WTC11 (cell line): ENCODE measurements around the gene TJP3. TPM values are rescaled to one million over a fixed set of nuclear protein-coding genes. Genes with fewer than 3 reads are reported as not detected.
A peak's percentile ranks its signal among the peaks of the same experiment; 100 is the strongest.

Experiments
- ATAC-seq: fragments of 200-7000 bp; cut with Tn5 transposase; 2 replicates; pipeline ENCODE4 v1.10.0; 2021; ENCODE audit warnings: mild to moderate bottlenecking, moderate library complexity
- CTCF ChIA-PET: fragments of 300-600 bp; sonication (Branson Sonifier 250); formaldehyde crosslinking; loops from one replicate; lab custom pipeline; 2021; ENCODE audit warnings: antibody characterized with exemption; lab: Charles Lee
- POLR2A ChIA-PET: fragments of 350-600 bp; sonication (Branson Sonifier 250); formaldehyde crosslinking; loops from one replicate; lab custom pipeline; 2021; ENCODE audit warnings: antibody characterized with exemption; lab: Charles Lee
- DNase-seq: peaks from one replicate; pipeline ENCODE4 v3.0.0; 2021; ENCODE audit warnings: low spot score
- H3K27ac Mint-ChIP-seq: 2 replicates; pipeline ENCODE4 v1.8.0; 2021; ENCODE audit warnings: mixed read lengths
- H3K27me3 Mint-ChIP-seq: 2 replicates; pipeline ENCODE4 v1.8.0; 2021; ENCODE audit warnings: low read depth, mild to moderate bottlenecking, moderate library complexity, mixed read lengths
- H3K36me3 Mint-ChIP-seq: 2 replicates; pipeline ENCODE4 v1.8.0; 2021; ENCODE audit warnings: mixed read lengths
- H3K4me1 Mint-ChIP-seq: 2 replicates; pipeline ENCODE4 v1.8.0; 2022; ENCODE audit warnings: mixed read lengths
- H3K4me3 Mint-ChIP-seq: 2 replicates; pipeline ENCODE4 v1.8.0; 2021; ENCODE audit warnings: mild to moderate bottlenecking, moderate library complexity, mixed read lengths
- H3K9me3 Mint-ChIP-seq: 2 replicates; pipeline ENCODE4 v1.8.0; 2021; ENCODE audit warnings: mixed read lengths
- ERG ChIP-seq: fragments of 250-450 bp; sonication (Bioruptor Pico); IDR thresholded peaks from 2 replicates; pipeline ENCODE4 v1.8.0; 2021; ENCODE audit warnings: mild to moderate bottlenecking
- ETV6 ChIP-seq: sonication (generic); formaldehyde crosslinking; IDR thresholded peaks from 2 replicates; pipeline ENCODE4 v1.8.1; 2022; ENCODE audit warnings: mild to moderate bottlenecking, missing genetic modification reagents
- FOXJ3 ChIP-seq: sonication (generic); formaldehyde crosslinking; IDR thresholded peaks from 2 replicates; pipeline ENCODE4 v1.9.0; 2021; ENCODE audit warnings: missing genetic modification reagents, mild to moderate bottlenecking, borderline replicate concordance
- FOXK1 ChIP-seq: sonication (generic); formaldehyde crosslinking; IDR thresholded peaks from 2 replicates; pipeline ENCODE4 v1.8.0; 2022; ENCODE audit warnings: mild to moderate bottlenecking, moderate library complexity, missing genetic modification reagents
- FOXP4 ChIP-seq: sonication (generic); formaldehyde crosslinking; IDR thresholded peaks from 2 replicates; pipeline ENCODE4 v1.8.0; 2022; ENCODE audit warnings: mild to moderate bottlenecking, missing genetic modification reagents
- GRHL2 ChIP-seq: fragments of 250-450 bp; sonication (Bioruptor Pico); IDR thresholded peaks from 2 replicates; pipeline ENCODE4 v1.8.0; 2022; ENCODE audit warnings: mild to moderate bottlenecking, moderate library complexity; ENCODE audit not compliant: insufficient replicate concordance, severe bottlenecking
- GTF2I ChIP-seq: fragments of 250-450 bp; sonication (Bioruptor Pico); conservative IDR thresholded peaks from 2 replicates; pipeline ENCODE4 v1.4.0; 2021; ENCODE audit warnings: mild to moderate bottlenecking
- JAZF1 ChIP-seq: fragments of 250-450 bp; sonication (Bioruptor Pico); IDR thresholded peaks from 2 replicates; pipeline ENCODE4 v1.9.0; 2021; ENCODE audit warnings: moderate library complexity, mild to moderate bottlenecking, inconsistent platforms
- RORB ChIP-seq: fragments of 250-450 bp; sonication (Bioruptor Pico); IDR thresholded peaks from 2 replicates; pipeline ENCODE4 v1.9.0; 2021; ENCODE audit warnings: mild to moderate bottlenecking
- TEAD1 ChIP-seq: sonication (generic); formaldehyde crosslinking; IDR thresholded peaks from 2 replicates; pipeline ENCODE4 v1.8.0; 2022; ENCODE audit warnings: mild to moderate bottlenecking, missing genetic modification reagents
- ZBTB21 ChIP-seq: sonication (generic); formaldehyde crosslinking; IDR thresholded peaks from 2 replicates; pipeline ENCODE4 v1.8.1; 2023; ENCODE audit warnings: mild to moderate bottlenecking, missing genetic modification reagents, borderline replicate concordance
- ZNF219 ChIP-seq: sonication (generic); formaldehyde crosslinking; IDR thresholded peaks from 2 replicates; pipeline ENCODE4 v1.8.0; 2023; ENCODE audit warnings: missing genetic modification reagents, mild to moderate bottlenecking, borderline replicate concordance
- ZNF263 ChIP-seq: sonication (generic); formaldehyde crosslinking; IDR thresholded peaks from 2 replicates; pipeline ENCODE4 v1.8.1; 2022; ENCODE audit warnings: low read depth, mild to moderate bottlenecking, moderate library complexity, missing genetic modification reagents
- ZNF425 ChIP-seq: fragments of 250-450 bp; sonication (Bioruptor Pico); conservative IDR thresholded peaks from 2 replicates; pipeline ENCODE4 v1.9.0; 2021; ENCODE audit warnings: mild to moderate bottlenecking
- ZNF512 ChIP-seq: sonication (generic); formaldehyde crosslinking; IDR thresholded peaks from 2 replicates; pipeline ENCODE4 v1.8.1; 2022; ENCODE audit warnings: missing genetic modification reagents, borderline replicate concordance
- ZNF671 ChIP-seq: fragments of 250-450 bp; sonication (Bioruptor Pico); IDR thresholded peaks from 2 replicates; pipeline ENCODE4 v1.8.0; 2021; ENCODE audit warnings: mild to moderate bottlenecking
- total RNA-seq: library from RNA; stranded (reverse); gene quantifications from 3 replicates; pipeline ENCODE4 v1.2.3, GENCODE V29; 2021
- TF ChIP-seq, protein P1 (sequence below): fragments of 250-450 bp; sonication (Bioruptor Pico); IDR thresholded peaks from 2 replicates; pipeline ENCODE4 v2.1.2; 2022; ENCODE audit warnings: mild to moderate bottlenecking, moderate library complexity

The TJP3 gene
- total RNA-seq, 1 experiment from 2014 or later = 36.2 TPM

- TF ChIP-seq ZNF263 (CRISPR knock-in tag) = no peak
- no peak for TF ChIP-seq RORB (CRISPR knock-in tag)
- TF ChIP-seq ETV6 (CRISPR knock-in tag) = no peak
- TF ChIP-seq TEAD1 (CRISPR knock-in tag) = no peak
- no peak for TF ChIP-seq GTF2I (CRISPR knock-in tag)
Measured at GRCh38 chr19:3770136-3770999, 62.2 kb downstream of the TJP3 start (continued).

DNA sequence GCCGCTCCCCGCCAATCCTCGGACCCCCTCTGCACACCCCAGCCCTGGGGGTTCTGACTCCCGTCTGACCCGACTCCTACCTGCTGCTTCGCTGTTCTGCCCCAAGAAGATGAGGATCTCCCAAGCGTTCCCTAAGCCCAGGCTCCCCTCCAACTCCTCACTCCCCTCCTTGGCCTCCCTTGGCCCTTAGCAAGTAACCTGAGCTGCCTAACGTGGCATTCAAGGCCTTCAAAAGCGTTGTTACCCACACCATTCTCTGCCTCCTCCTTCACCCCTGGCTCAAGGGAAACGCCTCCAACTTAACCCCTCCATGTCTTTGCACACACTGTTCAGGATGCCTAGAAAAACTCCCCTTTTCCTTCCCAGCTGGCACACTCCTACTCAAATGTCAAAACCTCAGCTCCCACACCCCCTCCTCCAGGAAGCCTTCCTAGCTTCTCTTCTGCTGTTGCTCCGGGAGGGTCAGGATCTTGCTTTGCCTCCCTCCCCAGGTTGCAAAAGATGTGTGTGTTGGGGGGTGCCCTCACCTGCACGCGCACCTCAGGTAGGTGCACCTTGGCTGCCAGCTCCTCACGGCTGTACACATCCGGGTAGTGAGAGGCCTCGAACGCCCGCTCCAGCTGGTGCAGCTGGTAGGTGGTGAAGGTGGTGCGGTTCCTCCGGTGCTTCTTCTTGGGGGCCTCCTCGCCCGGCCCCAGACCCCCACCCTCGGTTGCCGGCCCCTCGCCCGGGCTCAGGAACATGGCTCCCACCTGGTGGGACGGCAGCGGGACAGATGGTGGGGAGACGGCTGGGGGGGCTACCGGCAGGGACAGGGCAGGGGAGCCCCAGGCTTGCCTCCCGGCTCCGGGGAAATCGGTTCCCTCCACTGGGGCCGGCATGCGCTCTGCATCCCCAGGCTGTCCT, 63.1 kb downstream of the TJP3 start:
- ChIA-PET CTCF (interaction anchor here (0.7 to 2.7 kb wide), 7 partner anchors 9 to 216 kb away, joined by 3 to 9 read pairs (median 3); partner anchors contain the start of gene MRPL54), POLR2A (interaction anchor here (0.6 to 1.2 kb wide), 2 partner anchors 9 to 816 kb away, joined by 3 read pairs; partner anchors contain the start of gene MRPL54)
- ATAC-seq = peak; percentile 29; the same call in 1 of the 2 replicates
- no peak overlapping the region for H3K4me3 Mint-ChIP-seq
- H3K9me3 Mint-ChIP-seq = no peaks in the 10 kb centered on the region
- H3K27me3 Mint-ChIP-seq = no peaks in the 10 kb centered on the region
- TF ChIP-seq JAZF1 (CRISPR knock-in tag) (no peak), GTF2I (CRISPR knock-in tag) (no peak), ZNF219 (CRISPR knock-in tag) (no peak), ZNF512 (no peak), FOXK1 (CRISPR knock-in tag) (no peak), ZBTB21 (CRISPR knock-in tag) (no peak), FOXP4 (no peak), ERG (CRISPR knock-in tag) (no peak), ZNF671 (CRISPR knock-in tag) (no peak), GRHL2 (CRISPR knock-in tag) (no peak), ZNF425 (CRISPR knock-in tag) (no peak), FOXJ3 (CRISPR knock-in tag) (no peak)
- TF ChIP-seq, protein P1, sequence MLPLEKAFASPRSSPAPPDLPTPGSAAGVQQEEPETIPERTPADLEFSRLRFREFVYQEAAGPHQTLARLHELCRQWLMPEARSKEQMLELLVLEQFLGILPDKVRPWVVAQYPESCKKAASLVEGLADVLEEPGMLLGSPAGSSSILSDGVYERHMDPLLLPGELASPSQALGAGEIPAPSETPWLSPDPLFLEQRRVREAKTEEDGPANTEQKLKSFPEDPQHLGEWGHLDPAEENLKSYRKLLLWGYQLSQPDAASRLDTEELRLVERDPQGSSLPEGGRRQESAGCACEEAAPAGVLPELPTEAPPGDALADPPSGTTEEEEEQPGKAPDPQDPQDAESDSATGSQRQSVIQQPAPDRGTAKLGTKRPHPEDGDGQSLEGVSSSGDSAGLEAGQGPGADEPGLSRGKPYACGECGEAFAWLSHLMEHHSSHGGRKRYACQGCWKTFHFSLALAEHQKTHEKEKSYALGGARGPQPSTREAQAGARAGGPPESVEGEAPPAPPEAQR (CRISPR knock-in tag) = no peak
- TF ChIP-seq, all 79 proteins: peak for 0
- Mint-ChIP-seq H3K36me3 (peaks cover 3% of the 10 kb centered on the region), H3K27ac (peak overlapping the region; percentile 28), H3K4me1 (peaks cover 5% of the 10 kb centered on the region)
- no peak for DNase-seq
